NCI-H2196 treated with DMSO at 0.1 percent for 48 hours (cell line): ENCODE measurements around the gene KLHL35.
"Not testable (repeated sequence)": the region's sequence is repeated elsewhere in the genome, so short reads cannot be mapped to it uniquely, and the experiment has no call there.

Experiments used
- DNase-seq: peaks from one replicate; lab custom pipeline; 2025; ENCODE audit not compliant: unreplicated experiment; lab: John Stamatoyannopoulos, UW

KLHL35 gene

DNA sequence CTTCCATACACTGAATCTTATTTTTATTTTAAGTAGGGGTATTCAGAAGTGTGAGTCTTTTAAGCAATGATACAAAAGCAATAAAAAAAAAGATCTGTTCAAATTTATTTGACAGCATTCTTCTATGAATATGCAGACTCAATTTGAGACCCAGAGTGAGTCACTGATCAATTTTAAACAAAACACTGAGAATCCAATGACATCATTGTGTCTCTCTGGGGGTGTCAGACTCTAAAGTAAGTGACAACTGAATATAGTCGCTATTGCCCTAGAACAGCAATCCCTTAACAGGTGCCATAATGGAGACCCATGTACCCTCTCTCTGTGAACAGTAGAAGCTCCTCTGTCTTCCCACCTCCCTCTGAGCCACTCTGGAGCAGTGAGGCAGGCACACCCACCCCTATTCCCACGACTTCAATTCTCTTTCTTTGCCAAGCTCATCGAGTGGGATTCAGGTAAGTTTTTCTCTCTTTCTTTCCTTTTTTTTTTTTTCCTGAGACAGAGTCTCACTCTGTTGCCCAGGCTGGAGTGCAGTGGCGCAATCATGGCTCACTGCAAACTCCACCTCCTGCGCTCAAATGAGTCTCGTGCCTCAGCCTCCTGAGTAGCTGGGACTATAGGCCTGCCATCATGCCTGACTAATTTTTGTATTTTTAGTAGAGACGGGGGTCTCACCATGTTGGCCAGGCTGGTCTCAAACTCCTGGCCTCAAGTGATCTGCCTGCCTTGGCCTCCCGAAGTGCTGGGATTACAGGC is 38.7 kb downstream of the KLHL35 start:
- DNase-seq, result no peak

- no peak for DNase-seq
Measured at GRCh38 chr11:75389925-75390324, 43.1 kb downstream of the KLHL35 start.

- DNase-seq, result no peak
Measured at GRCh38 chr11:75389276-75389605, 43.8 kb downstream of the KLHL35 start.

GRCh38 chr11:75388386-75389275 is 44.4 kb downstream of the KLHL35 start:
- peak; percentile 80 for DNase-seq

DNA sequence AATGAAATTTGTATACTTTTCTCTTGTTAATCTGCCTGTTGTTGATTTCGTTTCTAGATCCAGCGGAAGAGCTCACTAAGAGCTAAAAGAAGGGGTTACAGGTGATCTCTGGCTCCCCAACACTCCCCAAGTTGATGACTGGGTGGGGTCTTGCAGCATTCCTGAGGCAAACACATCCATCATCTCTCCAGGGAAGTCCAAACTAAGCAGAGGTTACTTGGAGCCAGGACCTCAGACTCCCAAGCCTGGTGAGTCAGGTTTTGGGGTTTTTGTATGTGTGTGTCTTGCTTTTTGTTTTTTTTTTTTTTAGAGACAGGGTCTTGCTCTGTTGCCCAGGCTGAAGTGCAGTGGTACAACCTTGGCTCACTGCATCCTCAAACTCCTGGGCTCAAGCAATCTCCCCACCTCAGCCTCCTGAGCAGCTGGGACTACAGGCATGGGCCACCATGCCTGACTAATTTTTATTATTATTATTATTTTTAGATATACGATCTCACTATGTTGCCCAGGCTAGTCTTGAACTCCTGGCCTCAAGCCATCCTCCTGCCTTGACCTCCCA is 45.2 kb downstream of the KLHL35 start:
- no peak for DNase-seq

DNA sequence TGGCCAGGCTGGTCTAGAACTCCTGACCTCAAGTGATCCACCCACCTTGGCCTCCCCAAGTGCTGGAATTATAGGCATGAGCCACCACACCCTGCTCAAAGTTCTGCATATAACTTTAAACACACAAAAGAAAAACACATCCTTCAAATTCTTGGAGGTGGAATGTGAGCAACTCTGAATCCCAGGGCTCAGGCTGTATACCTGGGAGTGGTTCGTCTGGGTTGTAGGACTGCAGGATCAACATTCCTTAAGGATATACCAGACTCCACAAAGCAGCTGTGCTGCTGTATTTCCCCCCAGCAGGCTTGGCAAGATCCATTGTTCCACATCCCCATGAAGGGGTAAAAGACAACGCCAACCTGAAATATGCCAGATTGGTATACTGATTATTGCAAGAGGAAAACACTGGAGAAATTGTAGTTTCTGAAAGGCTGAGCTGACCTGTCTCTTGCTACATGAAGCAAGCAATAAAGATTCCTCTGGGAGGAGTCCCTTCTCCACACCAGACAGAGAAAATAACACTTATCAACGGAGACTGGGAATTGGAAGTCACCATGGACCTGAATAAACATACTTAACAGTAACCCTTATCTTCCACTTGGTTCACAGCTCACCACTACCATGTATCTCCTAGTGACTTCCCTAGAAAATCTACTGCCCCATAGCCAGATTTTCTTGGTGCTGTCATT is 45.9 kb downstream of the KLHL35 start:
- DNase-seq, result no peak

DNA sequence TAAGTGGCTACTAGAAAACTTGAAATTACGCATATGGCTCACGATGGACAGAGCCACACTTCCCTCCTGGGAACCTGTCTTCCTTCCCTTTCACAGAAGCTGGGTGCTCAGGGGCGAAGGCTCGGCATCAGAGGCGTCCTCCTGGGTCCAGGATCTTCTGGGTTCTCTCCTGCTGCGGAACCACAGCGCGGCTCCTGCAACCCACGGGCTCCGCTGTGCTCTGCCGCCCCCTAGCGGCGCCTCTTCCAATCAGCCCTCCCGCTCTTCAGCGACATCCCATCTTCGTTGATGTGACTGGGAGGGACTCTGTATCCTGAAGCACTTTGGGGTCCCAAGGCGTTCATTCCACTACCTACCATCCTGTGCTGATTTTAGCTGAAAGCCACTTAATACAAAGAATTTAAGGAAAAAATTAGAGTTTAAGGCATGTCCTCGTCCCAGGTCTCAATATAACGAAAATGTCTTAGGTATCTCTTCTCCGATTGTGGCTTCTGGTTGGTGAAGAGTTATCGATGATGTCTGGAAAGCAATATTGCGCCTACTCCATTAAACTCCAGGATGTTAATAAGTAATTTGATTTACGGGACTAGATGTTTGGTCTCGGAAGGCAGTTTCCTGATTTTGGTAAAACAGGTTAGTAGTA is 48.4 kb downstream of the KLHL35 start:
- peak; percentile 72 for DNase-seq

DNA sequence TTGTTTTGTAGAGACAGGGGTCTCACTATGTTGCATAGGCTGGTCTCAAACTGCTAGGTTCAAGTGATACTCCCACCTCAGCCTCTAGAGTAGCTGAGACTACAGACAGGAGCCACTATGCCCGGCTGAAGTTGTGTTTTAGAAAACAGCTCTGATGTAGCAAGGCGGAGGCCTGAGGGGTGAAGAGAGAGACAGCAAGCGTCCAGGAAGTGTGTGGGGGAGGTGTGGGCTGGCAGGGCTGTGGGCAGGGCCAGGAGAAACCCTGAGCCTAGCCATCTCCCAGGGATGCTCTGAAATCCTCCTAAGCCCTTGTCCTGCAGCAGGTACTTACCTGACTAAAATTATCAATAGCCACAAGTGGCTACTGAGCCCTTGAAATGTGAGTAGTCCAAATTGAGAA is 49.8 kb downstream of the KLHL35 start:
- DNase-seq, result no peak

DNA sequence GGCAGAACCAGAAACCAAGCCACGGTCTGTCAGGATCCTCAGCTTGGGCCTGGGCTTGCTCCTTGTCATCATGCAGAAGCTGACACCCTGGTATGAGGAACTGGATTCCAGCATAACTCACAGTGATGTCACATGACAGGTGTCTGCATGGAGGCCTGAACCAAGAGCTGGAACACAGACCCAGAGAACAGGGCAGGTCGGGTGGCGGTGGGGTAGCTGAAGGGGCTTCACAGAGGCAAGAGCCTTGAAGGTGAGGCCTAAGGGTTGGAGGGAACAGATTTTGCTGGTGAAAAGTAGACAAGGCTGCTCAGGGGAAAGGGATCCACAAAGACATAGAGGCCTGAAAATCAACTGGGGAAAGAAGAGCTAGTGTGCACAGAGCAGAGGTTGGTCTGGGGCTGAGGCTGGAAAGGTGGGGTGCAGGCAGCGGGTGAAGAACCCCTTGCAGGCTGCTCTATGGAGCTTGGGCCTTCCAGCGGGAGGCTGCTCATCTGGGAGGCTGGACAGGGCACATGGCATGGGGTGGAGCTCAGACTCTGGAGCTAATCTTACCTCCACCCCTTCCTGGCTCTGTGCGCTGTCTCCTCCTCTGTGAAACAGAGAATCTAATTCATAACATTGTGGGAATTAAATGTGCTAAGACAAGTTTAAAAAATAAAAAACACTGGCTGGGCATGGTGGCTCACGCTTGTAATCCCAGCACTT is 52.1 kb downstream of the KLHL35 start:
- DNase-seq, result no peak

- no peak for DNase-seq
Measured at GRCh38 chr11:75380245-75380644, 52.8 kb downstream of the KLHL35 start.

DNA sequence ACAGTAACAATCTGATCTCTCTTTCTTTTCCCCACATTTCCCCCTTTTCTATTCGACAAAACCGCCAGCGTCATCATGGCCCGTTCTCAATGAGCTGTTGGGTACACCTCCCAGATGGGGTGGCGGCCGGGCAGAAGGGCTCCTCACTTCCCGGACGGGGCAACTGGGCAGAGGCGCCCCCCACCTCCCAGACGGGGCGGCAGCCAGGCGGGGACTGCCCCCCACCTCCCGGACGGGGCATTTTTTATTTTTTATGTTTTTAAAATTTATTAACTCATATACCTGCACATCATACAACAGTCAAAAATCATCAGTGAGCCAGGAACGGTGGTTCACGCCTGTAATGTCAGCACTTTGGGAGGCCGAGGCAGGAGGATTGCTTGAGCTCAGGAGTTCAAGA is 54.2 kb downstream of the KLHL35 start:
- DNase-seq, result not testable (repeated sequence)

GRCh38 chr11:75376175-75376574 is 56.8 kb downstream of the KLHL35 start:
- no peak for DNase-seq

- no peak for DNase-seq
Measured at GRCh38 chr11:75375626-75376025, 57.4 kb downstream of the KLHL35 start.

GRCh38 chr11:75374646-75375045 is 58.4 kb downstream of the KLHL35 start:
- DNase-seq, result no peak

GRCh38 chr11:75373201-75373600 is 59.8 kb downstream of the KLHL35 start:
- no peak for DNase-seq
